MM.1S (cell line): ENCODE measurements around the gene KL.

ENCODE experiments used
- DNase-seq: peaks from one replicate; pipeline ENCODE4 v3.0.0-alpha.2; 2015
- H2AFZ ChIP-seq: fragments of 300-600 bp; sonication (generic); 2 replicates; pipeline ENCODE4 v1.6.0; 2016; ENCODE audit warnings: antibody characterized with exemption, low read length
- H3F3A ChIP-seq: fragments of 300-600 bp; sonication (generic); 2 replicates; pipeline ENCODE4 v1.6.1; 2016; ENCODE audit warnings: mild to moderate bottlenecking, antibody characterized with exemption, low read length, moderate library complexity, mixed read lengths; ENCODE audit not compliant: insufficient read depth
- H3K27ac ChIP-seq: fragments of 300-600 bp; sonication (generic); 2 replicates; pipeline ENCODE4 v1.5.1; 2016; ENCODE audit warnings: mild to moderate bottlenecking, low read length
- H3K27me3 ChIP-seq: fragments of 300-600 bp; sonication (generic); replicated peaks from 2 replicates; pipeline ENCODE4 v1.6.0; 2016; ENCODE audit warnings: low read length; ENCODE audit not compliant: insufficient read depth
- H3K36me3 ChIP-seq: fragments of 300-600 bp; sonication (generic); replicated peaks from 2 replicates; pipeline ENCODE4 v1.6.1; 2016; ENCODE audit warnings: mild to moderate bottlenecking, low read length, mixed read lengths; ENCODE audit not compliant: insufficient read depth
- H3K4me1 ChIP-seq: fragments of 300-600 bp; sonication (generic); 2 replicates; pipeline ENCODE4 v1.6.1; 2016; ENCODE audit warnings: low read length, mixed read lengths
- H3K4me2 ChIP-seq: fragments of 300-600 bp; sonication (generic); 2 replicates; pipeline ENCODE4 v1.6.0; 2016; ENCODE audit warnings: low read depth, low read length
- H3K4me3 ChIP-seq: fragments of 300-600 bp; sonication (generic); 2 replicates; pipeline ENCODE4 v1.5.1; 2016; ENCODE audit warnings: low read length, mixed read lengths
- H3K79me2 ChIP-seq: fragments of 300-600 bp; sonication (generic); 2 replicates; pipeline ENCODE4 v1.6.1; 2016; ENCODE audit warnings: mixed run types, low read length, mixed read lengths
- H3K9ac ChIP-seq: fragments of 300-600 bp; sonication (generic); 2 replicates; pipeline ENCODE4 v1.6.1; 2016; ENCODE audit warnings: low read length, mixed read lengths
- H3K9me2 ChIP-seq: fragments of 300-600 bp; sonication (generic); replicated peaks from 2 replicates; pipeline ENCODE4 v1.6.1; 2016; ENCODE audit warnings: mild to moderate bottlenecking, low read length, mixed read lengths; ENCODE audit not compliant: insufficient read depth
- H3K9me3 ChIP-seq: fragments of 300-600 bp; sonication (generic); replicated peaks from 2 replicates; pipeline ENCODE4 v1.6.1; 2016; ENCODE audit warnings: mild to moderate bottlenecking, low read length, mixed read lengths; ENCODE audit not compliant: insufficient read depth
- H4K20me1 ChIP-seq: fragments of 300-600 bp; sonication (generic); 2 replicates; pipeline ENCODE4 v1.6.1; 2016; ENCODE audit warnings: mild to moderate bottlenecking, low read length, moderate library complexity, mixed read lengths; ENCODE audit not compliant: insufficient read depth
- CTCF ChIP-seq: fragments of 300-600 bp; sonication (generic); IDR thresholded peaks from 2 replicates; pipeline ENCODE4 v1.5.1; 2016; ENCODE audit warnings: antibody characterized with exemption, low read length, mixed read lengths
- EZH2 ChIP-seq: fragments of 300-600 bp; sonication (generic); optimal IDR thresholded peaks from 2 replicates; pipeline ENCODE3; 2017; ENCODE audit warnings: low read depth, mild to moderate bottlenecking, antibody characterized with exemption, low read length, mixed read lengths
- EZH2phosphoT487 ChIP-seq: fragments of 300-600 bp; sonication (generic); IDR thresholded peaks from 2 replicates; pipeline ENCODE4 v1.6.1; 2018; ENCODE audit warnings: antibody characterized with exemption, low read length

Gene KL

GRCh38 chr13:33096886-33097605 is 80.8 kb downstream of the KL start:
- DNase-seq, result no peak
- Histone ChIP-seq H3F3A (no peaks in the 10 kb centered on the region), H3K36me3 (no peaks in the 10 kb centered on the region), H3K4me1 (no peaks in the 10 kb centered on the region), H3K9me2 (no peaks in the 10 kb centered on the region), H3K4me3 (no peak overlapping the region), H3K27ac (no peak overlapping the region), H3K4me2 (no peak overlapping the region), H3K79me2 (no peaks in the 10 kb centered on the region), H4K20me1 (no peaks in the 10 kb centered on the region), H3K9ac (no peak overlapping the region), H3K27me3 (no peaks in the 10 kb centered on the region), H3K9me3 (no peaks in the 10 kb centered on the region), H2AFZ (no peak overlapping the region)
- TF ChIP-seq EZH2, result no peak
- TF ChIP-seq EZH2phosphoT487, result no peak
- no peak for TF ChIP-seq CTCF

GRCh38 chr13:33099860-33100259 is 83.6 kb downstream of the KL start:
- Histone ChIP-seq H3K36me3 (no peaks in the 10 kb centered on the region), H3K4me3 (no peak overlapping the region), H3F3A (no peaks in the 10 kb centered on the region), H2AFZ (no peak overlapping the region), H3K9ac (no peak overlapping the region), H4K20me1 (no peaks in the 10 kb centered on the region), H3K79me2 (no peaks in the 10 kb centered on the region), H3K9me2 (no peaks in the 10 kb centered on the region), H3K4me2 (no peak overlapping the region), H3K9me3 (no peaks in the 10 kb centered on the region), H3K4me1 (no peaks in the 10 kb centered on the region), H3K27ac (no peak overlapping the region), H3K27me3 (no peaks in the 10 kb centered on the region)
- no peak for DNase-seq
- TF ChIP-seq EZH2phosphoT487, result no peak

GRCh38 chr13:33100886-33101285 is 84.7 kb downstream of the KL start:
- H3K27me3 ChIP-seq, result no peaks in the 10 kb centered on the region
- no peaks in the 10 kb centered on the region for H4K20me1 ChIP-seq
- H3K4me2 ChIP-seq, result no peak overlapping the region
- H3K4me3 ChIP-seq, result no peak overlapping the region
- no peaks in the 10 kb centered on the region for H3K9me3 ChIP-seq
- H3K27ac ChIP-seq, result no peak overlapping the region
- no peak overlapping the region for H2AFZ ChIP-seq
- no peaks in the 10 kb centered on the region for H3K36me3 ChIP-seq
- H3K9ac ChIP-seq, result no peak overlapping the region
- H3F3A ChIP-seq, result no peaks in the 10 kb centered on the region
- H3K9me2 ChIP-seq, result no peaks in the 10 kb centered on the region
- TF ChIP-seq EZH2 (no peak), EZH2phosphoT487 (no peak), CTCF (no peak)
- DNase-seq, result no peak
- H3K4me1 ChIP-seq, result no peaks in the 10 kb centered on the region
- H3K79me2 ChIP-seq, result no peaks in the 10 kb centered on the region

GRCh38 chr13:33101835-33102234 is 85.6 kb downstream of the KL start:
- Histone ChIP-seq H3K36me3 (no peaks in the 10 kb centered on the region), H3K27ac (no peak overlapping the region), H3K4me2 (no peak overlapping the region), H3K9me2 (no peaks in the 10 kb centered on the region), H3F3A (no peaks in the 10 kb centered on the region), H4K20me1 (no peaks in the 10 kb centered on the region), H3K4me1 (no peaks in the 10 kb centered on the region), H3K9ac (no peak overlapping the region), H3K4me3 (no peak overlapping the region), H2AFZ (no peak overlapping the region), H3K79me2 (no peaks in the 10 kb centered on the region), H3K9me3 (no peaks in the 10 kb centered on the region), H3K27me3 (no peaks in the 10 kb centered on the region)
- TF ChIP-seq EZH2 (no peak), CTCF (no peak), EZH2phosphoT487 (no peak)
- no peak for DNase-seq
